ENCODE data around the gene ARHGEF4.

DNA sequence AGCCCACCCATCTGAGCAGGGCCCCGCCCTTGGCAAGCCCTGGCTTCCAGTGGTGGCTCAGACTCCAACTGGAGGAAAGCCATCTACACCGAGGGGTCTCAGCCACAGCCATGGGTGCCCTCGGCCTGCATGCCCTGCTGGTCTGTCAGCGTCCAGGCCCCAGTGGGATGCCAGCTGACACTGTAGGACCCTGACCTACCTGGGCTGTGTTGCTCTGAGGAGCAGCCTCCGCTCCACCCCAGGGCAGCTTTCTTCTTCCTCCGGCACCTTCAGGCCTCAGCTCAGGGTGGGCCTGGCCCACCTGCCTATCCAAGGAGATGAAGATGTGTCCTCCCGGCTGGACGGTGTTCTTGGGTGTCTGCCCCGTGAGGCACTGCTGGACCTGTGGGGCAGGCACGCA is 13.9 kb upstream of the ARHGEF4 start:
- TF ChIP-seq EZH2 (IDR thresholded peaks at IDR 0.05; ENCODE audit: low read length) = no peak
- TF ChIP-seq, protein P1, sequence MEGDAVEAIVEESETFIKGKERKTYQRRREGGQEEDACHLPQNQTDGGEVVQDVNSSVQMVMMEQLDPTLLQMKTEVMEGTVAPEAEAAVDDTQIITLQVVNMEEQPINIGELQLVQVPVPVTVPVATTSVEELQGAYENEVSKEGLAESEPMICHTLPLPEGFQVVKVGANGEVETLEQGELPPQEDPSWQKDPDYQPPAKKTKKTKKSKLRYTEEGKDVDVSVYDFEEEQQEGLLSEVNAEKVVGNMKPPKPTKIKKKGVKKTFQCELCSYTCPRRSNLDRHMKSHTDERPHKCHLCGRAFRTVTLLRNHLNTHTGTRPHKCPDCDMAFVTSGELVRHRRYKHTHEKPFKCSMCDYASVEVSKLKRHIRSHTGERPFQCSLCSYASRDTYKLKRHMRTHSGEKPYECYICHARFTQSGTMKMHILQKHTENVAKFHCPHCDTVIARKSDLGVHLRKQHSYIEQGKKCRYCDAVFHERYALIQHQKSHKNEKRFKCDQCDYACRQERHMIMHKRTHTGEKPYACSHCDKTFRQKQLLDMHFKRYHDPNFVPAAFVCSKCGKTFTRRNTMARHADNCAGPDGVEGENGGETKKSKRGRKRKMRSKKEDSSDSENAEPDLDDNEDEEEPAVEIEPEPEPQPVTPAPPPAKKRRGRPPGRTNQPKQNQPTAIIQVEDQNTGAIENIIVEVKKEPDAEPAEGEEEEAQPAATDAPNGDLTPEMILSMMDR (optimal IDR thresholded peaks at IDR 0.05 in 1 of 3, IDR thresholded peaks at IDR 0.05 in 1 of 3, conservative IDR thresholded peaks at IDR 0.05 in 1 of 3; ENCODE audit: extremely low read depth in 1 of 3, insufficient read depth in 2 of 3, low read length in 3 of 3) = no peak

All from keratinocyte (primary cell).